Nephron (organoid): Measurements from ENCODE around the gene CLEC2D.
A peak's percentile ranks its signal among the peaks of the same experiment; 100 is the strongest.
"Not testable (repeated sequence)": the region's sequence is repeated elsewhere in the genome, so short reads cannot be mapped to it uniquely, and the experiment has no call there.

Experiments
- H3K27ac Mint-ChIP-seq, 3 experiments: 2 replicates each; pipeline ENCODE4 v1.8.0; 2020; ENCODE audit warnings: mixed read lengths in 3 of 3, mild to moderate bottlenecking in 2 of 3, moderate library complexity in 1 of 3
- H3K27me3 Mint-ChIP-seq: 2 replicates; pipeline ENCODE4 v1.8.0; 2021; ENCODE audit warnings: low read depth, mild to moderate bottlenecking, moderate library complexity, mixed read lengths
- H3K36me3 Mint-ChIP-seq: 2 replicates; pipeline ENCODE4 v1.8.0; 2020; ENCODE audit warnings: low read depth, mixed read lengths
- H3K4me1 Mint-ChIP-seq: 2 replicates; pipeline ENCODE4 v1.8.0; 2020; ENCODE audit warnings: mixed read lengths
- H3K4me3 Mint-ChIP-seq, 3 experiments: 2 replicates each; pipeline ENCODE4 v1.8.0; 2020; ENCODE audit warnings: mild to moderate bottlenecking in 3 of 3, mixed read lengths in 3 of 3, moderate library complexity in 2 of 3
- H3K9me3 Mint-ChIP-seq: 2 replicates; pipeline ENCODE4 v1.8.0; 2020; ENCODE audit warnings: mixed read lengths
- TF ChIP-seq, protein P1 (sequence below), 3 experiments: fragments of 200-600 bp; sonication (generic); IDR thresholded peaks; one replicate each; pipeline ENCODE4 v1.5.0; 2021; ENCODE audit warnings: antibody characterized with exemption in 3 of 3; ENCODE audit not compliant: unreplicated experiment in 3 of 3

Gene CLEC2D

DNA sequence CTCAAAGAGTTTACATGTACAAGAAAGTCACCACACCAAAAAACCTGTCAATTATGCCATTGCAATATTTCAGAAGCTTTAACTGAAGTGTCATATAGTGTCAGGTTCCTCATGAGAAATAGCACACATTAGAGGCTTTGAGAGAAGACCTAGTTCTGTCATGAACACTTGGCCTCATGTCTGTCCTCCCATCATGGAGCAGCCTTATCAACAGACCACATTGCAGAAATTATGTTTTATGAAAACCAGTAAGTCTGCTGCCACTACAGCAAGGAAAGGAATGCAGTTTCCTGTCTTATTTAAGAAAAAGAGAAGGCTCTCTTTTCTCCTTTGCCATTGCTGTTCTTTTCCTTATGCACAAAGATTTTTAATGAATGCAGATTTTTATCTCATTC, 26.2 kb upstream of the CLEC2D start:
- TF ChIP-seq, protein P1, sequence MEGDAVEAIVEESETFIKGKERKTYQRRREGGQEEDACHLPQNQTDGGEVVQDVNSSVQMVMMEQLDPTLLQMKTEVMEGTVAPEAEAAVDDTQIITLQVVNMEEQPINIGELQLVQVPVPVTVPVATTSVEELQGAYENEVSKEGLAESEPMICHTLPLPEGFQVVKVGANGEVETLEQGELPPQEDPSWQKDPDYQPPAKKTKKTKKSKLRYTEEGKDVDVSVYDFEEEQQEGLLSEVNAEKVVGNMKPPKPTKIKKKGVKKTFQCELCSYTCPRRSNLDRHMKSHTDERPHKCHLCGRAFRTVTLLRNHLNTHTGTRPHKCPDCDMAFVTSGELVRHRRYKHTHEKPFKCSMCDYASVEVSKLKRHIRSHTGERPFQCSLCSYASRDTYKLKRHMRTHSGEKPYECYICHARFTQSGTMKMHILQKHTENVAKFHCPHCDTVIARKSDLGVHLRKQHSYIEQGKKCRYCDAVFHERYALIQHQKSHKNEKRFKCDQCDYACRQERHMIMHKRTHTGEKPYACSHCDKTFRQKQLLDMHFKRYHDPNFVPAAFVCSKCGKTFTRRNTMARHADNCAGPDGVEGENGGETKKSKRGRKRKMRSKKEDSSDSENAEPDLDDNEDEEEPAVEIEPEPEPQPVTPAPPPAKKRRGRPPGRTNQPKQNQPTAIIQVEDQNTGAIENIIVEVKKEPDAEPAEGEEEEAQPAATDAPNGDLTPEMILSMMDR (IDR thresholded peaks at IDR 0.05; ENCODE audit: unreplicated experiment in 3 of 3): no peak
- Mint-ChIP-seq H3K4me3 (no peak overlapping the region), H3K9me3 (peaks cover 5% of the 10 kb centered on the region), H3K27ac (no peak overlapping the region), H3K27me3 (no peaks in the 10 kb centered on the region), H3K4me1 (peaks cover 13% of the 10 kb centered on the region), H3K36me3 (no peaks in the 10 kb centered on the region)

GRCh38 chr12:9644985-9645551, 24.4 kb upstream of the CLEC2D start:
- H3K36me3 Mint-ChIP-seq, H3K27me3 Mint-ChIP-seq, H3K4me3 Mint-ChIP-seq, H3K9me3 Mint-ChIP-seq: not testable (repeated sequence)
- Mint-ChIP-seq H3K27ac (peak overlapping the region in 1 of 3 experiments; percentile 13), H3K4me1 (peaks cover 31% of the 10 kb centered on the region)

DNA sequence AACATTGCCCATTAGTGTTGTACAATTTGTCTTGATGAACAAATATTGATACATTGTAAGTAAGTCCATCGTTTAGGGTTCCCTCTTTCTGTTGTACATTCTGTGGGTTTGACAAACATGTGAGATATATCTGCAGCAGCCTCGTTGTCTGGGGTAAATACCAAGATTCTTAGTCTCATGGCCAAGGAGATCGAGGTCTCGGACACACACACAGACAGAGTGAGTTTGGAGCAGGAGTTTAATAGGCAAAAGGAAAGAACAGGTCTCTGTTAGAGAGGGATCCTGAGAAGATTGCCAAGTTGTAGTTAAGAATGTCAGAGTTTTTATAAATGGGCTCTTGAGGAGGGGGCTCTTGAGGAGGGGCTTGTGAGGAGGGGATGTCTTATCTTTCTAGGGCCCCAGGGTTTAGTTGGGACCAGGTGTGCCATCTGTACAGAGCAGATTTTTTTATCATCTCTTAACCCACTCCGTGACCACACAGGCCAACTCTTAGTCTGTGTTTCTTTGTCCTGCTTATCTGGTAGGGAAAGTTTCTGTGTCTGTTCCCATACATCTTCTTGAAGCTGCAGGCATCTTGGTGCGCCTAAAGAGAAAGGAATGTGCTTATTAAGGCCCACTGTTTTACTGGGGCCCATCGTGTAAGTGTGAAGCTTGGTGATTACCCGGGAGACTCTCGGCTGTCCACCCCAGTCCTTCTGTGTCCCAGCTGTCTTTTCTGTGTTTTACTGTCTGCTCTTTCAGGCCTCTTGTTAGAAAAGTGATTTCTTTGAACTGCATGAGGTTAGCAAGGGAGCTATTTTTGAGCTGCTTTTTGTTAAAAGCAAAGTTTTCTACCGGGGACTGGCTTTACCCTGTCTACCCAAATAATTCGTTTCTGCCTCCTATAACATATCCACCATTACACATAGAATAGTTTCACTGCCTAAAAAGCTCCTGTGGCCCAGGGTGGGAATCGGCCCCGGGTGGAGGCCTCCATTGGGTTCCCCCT, 22.4 kb upstream of the CLEC2D start:
- TF ChIP-seq, protein P1 (IDR thresholded peaks at IDR 0.05; ENCODE audit: unreplicated experiment in 3 of 3): no peak
- Mint-ChIP-seq H3K36me3 (peaks cover 12% of the 10 kb centered on the region), H3K4me1 (peaks cover 47% of the 10 kb centered on the region), H3K27me3 (no peaks in the 10 kb centered on the region), H3K4me3 (peak overlapping the region; percentile 85 to 98 (median 94)), H3K27ac (peak overlapping the region; percentile 99 to 100 (median 99)), H3K9me3 (peaks cover 2% of the 10 kb centered on the region)

- Mint-ChIP-seq H3K4me1 (peaks cover 50% of the 10 kb centered on the region), H3K27ac (peak overlapping the region; percentile 99 to 100 (median 99)), H3K36me3 (peaks cover 13% of the 10 kb centered on the region), H3K4me3 (peak overlapping the region; percentile 85 to 98 (median 94)), H3K27me3 (no peaks in the 10 kb centered on the region), H3K9me3 (peaks cover 2% of the 10 kb centered on the region)
- TF ChIP-seq, protein P1 (IDR thresholded peaks at IDR 0.05; ENCODE audit: unreplicated experiment in 3 of 3): no peak
These were observed 21.4 kb upstream of the CLEC2D start for GRCh38 chr12:9647825-9648700.

- no peaks in the 10 kb centered on the region for H3K27me3 Mint-ChIP-seq
- peak overlapping the region; percentile 99 to 100 (median 99) for H3K27ac Mint-ChIP-seq
- H3K9me3 Mint-ChIP-seq: peaks cover 2% of the 10 kb centered on the region
- TF ChIP-seq, protein P1 (IDR thresholded peaks at IDR 0.05; ENCODE audit: unreplicated experiment in 3 of 3): no peak
- peaks cover 22% of the 10 kb centered on the region for H3K36me3 Mint-ChIP-seq
- H3K4me1 Mint-ChIP-seq: peaks cover 53% of the 10 kb centered on the region
- peak overlapping the region; percentile 85 to 98 (median 94) for H3K4me3 Mint-ChIP-seq
These were observed 20.6 kb upstream of the CLEC2D start for GRCh38 chr12:9648701-9649531.
